Uterus (tissue), 4 donors: Measurements from ENCODE around the gene SLC38A5. TPM values are rescaled to one million over a fixed set of nuclear protein-coding genes. Genes with fewer than 3 reads are reported as not detected.
"Not testable (repeated sequence)": the region's sequence is repeated elsewhere in the genome, so short reads cannot be mapped to it uniquely, and the experiment has no call there.

Experiments
- DNase-seq, 2 donors: peaks; one replicate each; pipeline ENCODE4 v3.0.0-alpha.2; 2019 to 2020
- H3K27ac ChIP-seq, 2 donors: fragments of 200-600 bp; sonication (generic); 1 replicate in 1 of 2; 2 replicates in 1 of 2; pipeline ENCODE4 v1.5.1; 2016 to 2018
- H3K27me3 ChIP-seq, 2 donors: fragments of 200-600 bp; sonication (generic); one replicate each; pipeline ENCODE4 v1.5.1; 2018 to 2019; ENCODE audit warnings: control low read depth in 1 of 2
- H3K36me3 ChIP-seq, 2 donors: fragments of 200-600 bp; sonication (generic); one replicate each; pipeline ENCODE4 v1.5.1; 2019; ENCODE audit warnings: control low read depth in 1 of 2
- H3K4me1 ChIP-seq, 2 donors: fragments of 200-600 bp; sonication (generic); one replicate each; pipeline ENCODE4 v1.5.1; 2018 to 2019; ENCODE audit warnings: control low read depth in 1 of 2
- H3K4me3 ChIP-seq, 2 donors: fragments of 200-600 bp; sonication (generic); 1 replicate in 1 of 2; 2 replicates in 1 of 2; pipeline ENCODE4 v1.5.1; 2018 to 2019; ENCODE audit warnings: mild to moderate bottlenecking in 1 of 2
- H3K9me3 ChIP-seq, 2 donors: fragments of 200-600 bp; sonication (generic); one replicate each; pipeline ENCODE4 v1.5.1; 2019; ENCODE audit warnings: control low read depth in 1 of 2
- POLR2A ChIP-seq, 2 donors: fragments of 450-650 bp; IDR thresholded peaks; one replicate each; pipeline ENCODE4 v1.6.1; 2016; ENCODE audit warnings: antibody characterized with exemption in 2 of 2, mild to moderate bottlenecking in 1 of 2, moderate library complexity in 1 of 2
- intact Hi-C: fragments of 100-400 bp; cut with DNase I; formaldehyde crosslinking; loops from one replicate; pipeline ENCODE4 v1.15.1; 2023; ENCODE audit warnings: low total_unique reads
- total RNA-seq, 4 donors: library from RNA; depleted of rRNA in 3 of 4; stranded (reverse); fragments of >200 nt in 3 of 4; gene quantifications; one replicate each; pipeline versions ENCODE4 v1.1.0 to v1.2.4, GENCODE V29; 2014 to 2023
- TF ChIP-seq, protein P1 (sequence below), 4 experiments: fragments of 200-600 bp in 2 of 4; fragments of 450-650 bp in 2 of 4; sonication (generic) in 2 of 4; IDR thresholded peaks; one replicate each; pipeline ENCODE4 v1.5.1; 2016 to 2019; ENCODE audit warnings: antibody characterized with exemption in 4 of 4, mild to moderate bottlenecking in 2 of 4, moderate library complexity in 1 of 4
- donor health status: DM: yes; HTN: yes; CAD: no.

SLC38A5 gene
- 1 to 10 TPM; 1.8 to 8.1 (median 4.8) TPM for total RNA-seq

DNA sequence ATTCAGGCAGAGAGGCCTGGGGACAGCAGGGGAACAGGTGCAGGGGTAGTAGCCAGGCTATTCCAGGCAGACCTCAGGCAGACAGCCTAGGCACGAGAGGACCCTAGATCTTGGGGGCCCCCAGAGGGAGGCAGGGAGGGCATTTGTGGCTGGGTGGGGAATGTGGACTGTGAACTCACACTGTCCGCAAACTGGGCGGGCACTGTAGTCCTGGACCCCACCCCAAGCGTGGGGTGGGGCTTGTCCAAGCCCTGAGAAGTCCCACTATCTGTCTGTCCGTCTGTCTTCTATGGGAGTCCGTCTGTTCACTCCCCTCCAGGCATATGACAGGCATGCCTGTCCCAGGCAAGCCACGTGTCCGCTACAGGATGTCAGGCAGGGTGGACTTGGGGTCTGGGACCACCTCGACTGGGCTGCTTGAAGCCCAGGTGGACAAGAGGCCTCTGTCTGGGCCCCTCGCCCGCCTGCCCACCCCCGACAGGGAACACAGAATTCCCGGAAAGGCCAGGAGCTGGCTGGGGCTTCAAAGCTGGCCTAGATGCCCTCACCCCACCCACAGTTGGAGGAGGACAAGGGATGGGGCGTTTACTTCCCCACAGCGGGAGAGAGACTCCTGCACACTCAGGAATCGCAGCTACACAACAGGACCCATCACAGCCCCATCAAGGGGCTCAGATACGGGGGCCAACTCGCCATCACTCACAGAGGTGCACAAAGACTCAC, at the start of gene SLC38A5:
Gene SLC38A5 (minus strand): TSS at position 151 of the 723 bp plus-strand sequence. CDS start 2,336 bp downstream, outside the sequence.
- Histone ChIP-seq H3K9me3 (no peaks in the 10 kb centered on the region), H3K36me3 (no peaks in the 10 kb centered on the region), H3K4me3 (peak within 1 kb of the TSS; percentile 13 to 15), H3K27ac (no peak within 1 kb of the TSS), H3K4me1 (no peaks in the 10 kb centered on the region), H3K27me3 (no peaks in the 10 kb centered on the region)
- TF ChIP-seq POLR2A (IDR thresholded peaks at IDR 0.05): no peak
- TF ChIP-seq, protein P1, sequence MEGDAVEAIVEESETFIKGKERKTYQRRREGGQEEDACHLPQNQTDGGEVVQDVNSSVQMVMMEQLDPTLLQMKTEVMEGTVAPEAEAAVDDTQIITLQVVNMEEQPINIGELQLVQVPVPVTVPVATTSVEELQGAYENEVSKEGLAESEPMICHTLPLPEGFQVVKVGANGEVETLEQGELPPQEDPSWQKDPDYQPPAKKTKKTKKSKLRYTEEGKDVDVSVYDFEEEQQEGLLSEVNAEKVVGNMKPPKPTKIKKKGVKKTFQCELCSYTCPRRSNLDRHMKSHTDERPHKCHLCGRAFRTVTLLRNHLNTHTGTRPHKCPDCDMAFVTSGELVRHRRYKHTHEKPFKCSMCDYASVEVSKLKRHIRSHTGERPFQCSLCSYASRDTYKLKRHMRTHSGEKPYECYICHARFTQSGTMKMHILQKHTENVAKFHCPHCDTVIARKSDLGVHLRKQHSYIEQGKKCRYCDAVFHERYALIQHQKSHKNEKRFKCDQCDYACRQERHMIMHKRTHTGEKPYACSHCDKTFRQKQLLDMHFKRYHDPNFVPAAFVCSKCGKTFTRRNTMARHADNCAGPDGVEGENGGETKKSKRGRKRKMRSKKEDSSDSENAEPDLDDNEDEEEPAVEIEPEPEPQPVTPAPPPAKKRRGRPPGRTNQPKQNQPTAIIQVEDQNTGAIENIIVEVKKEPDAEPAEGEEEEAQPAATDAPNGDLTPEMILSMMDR (IDR thresholded peaks at IDR 0.05): no peak
- intact Hi-C loops: no loop called here
- no peak for DNase-seq

DNA sequence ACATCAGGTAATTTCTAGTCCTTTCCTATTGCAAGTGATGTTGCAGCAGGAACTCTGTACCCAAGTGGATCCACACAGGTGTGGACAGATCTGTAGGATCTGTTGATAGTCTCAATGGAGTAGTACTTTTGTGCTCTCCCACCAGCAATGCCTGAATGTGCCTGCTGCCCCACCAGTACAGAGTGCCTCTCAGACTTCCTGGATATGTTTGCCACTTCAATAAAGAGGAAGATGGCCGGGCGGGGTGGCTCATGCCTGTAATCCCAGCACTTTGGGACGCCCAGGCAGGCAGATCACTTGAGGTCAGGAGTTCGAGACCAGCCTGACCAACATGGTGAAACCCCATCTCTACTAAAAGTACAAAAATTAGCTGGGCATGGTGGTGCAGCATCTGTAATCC, 49.4 kb upstream of the SLC38A5 start:
- H3K27ac ChIP-seq, H3K4me1 ChIP-seq, H3K9me3 ChIP-seq, H3K4me3 ChIP-seq, DNase-seq, H3K27me3 ChIP-seq, H3K36me3 ChIP-seq, intact Hi-C loops: not testable (repeated sequence)

DNA sequence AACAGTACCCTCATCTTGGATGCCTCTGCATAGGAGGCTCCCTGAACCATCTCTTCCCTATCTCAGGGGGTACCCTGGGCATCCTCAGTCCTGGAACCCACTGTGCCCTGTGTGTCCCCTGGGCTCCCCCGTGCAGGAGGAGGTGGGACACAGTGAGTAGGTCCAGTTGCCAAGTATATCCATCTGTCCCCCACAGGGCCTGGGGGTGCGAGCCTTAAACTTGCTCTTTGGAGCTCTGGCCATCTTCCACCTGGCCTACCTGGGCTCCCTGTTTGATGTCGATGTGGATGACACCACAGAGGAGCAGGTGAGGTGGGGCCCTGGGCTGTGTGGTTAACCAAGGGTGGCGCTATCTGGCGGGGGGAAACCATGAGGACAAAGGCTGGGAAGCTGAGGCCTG, 46.9 kb upstream of the SLC38A5 start:
- Histone ChIP-seq H3K27me3 (no peaks in the 10 kb centered on the region), H3K4me1 (no peaks in the 10 kb centered on the region), H3K36me3 (no peaks in the 10 kb centered on the region), H3K27ac (no peak overlapping the region), H3K9me3 (no peaks in the 10 kb centered on the region), H3K4me3 (no peak overlapping the region)
- no peak for DNase-seq
- no peak for TF ChIP-seq POLR2A (IDR thresholded peaks at IDR 0.05)
- TF ChIP-seq, protein P1 (IDR thresholded peaks at IDR 0.05): no peak
- intact Hi-C loops: no loop called here

DNA sequence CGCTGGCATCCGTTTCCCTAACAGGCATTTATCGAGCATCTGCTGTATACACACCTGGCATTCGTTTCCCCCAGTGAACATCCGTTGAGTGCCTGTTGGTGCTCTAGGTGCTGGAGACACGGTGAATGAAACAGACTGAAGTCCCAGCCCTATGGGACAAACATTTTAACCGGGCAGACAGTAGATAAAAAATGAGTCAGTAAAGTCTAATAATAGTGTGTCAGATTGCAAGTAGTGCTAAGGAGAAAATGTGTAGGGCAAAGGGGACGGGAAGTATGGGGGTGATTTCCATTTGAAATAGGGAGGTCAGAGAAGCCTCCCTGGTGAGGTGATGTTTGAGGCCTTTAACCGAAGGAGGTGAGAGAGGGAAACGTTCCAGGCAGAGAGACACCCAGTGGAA, 46.2 kb upstream of the SLC38A5 start:
- no peak overlapping the region for H3K4me3 ChIP-seq
- H3K27ac ChIP-seq: no peak overlapping the region
- no peaks in the 10 kb centered on the region for H3K9me3 ChIP-seq
- H3K36me3 ChIP-seq: no peaks in the 10 kb centered on the region
- H3K4me1 ChIP-seq: no peaks in the 10 kb centered on the region
- TF ChIP-seq, protein P1 (IDR thresholded peaks at IDR 0.05): no peak
- no peak for TF ChIP-seq POLR2A (IDR thresholded peaks at IDR 0.05)
- intact Hi-C loops: no loop called here
- DNase-seq: no peak
- no peaks in the 10 kb centered on the region for H3K27me3 ChIP-seq

DNA sequence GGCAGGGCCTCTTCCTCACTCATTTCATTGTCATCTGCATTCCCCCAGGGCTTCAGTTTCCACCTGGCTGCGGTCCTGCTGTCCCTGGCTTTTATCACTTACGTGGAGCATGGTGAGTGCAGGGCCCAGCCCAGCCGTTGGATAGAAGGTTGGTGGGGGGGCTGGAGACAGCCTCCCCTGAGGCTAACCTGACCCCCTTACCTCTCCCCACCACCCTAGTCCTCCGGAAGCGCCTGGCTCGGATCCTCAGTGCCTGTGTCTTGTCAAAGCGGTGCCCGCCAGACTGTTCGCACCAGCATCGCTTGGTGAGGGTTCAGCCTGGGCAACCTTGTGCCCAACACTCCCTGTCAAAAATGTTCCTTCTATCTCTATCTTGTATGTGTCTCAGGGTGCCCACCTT, 45.8 kb upstream of the SLC38A5 start:
- Histone ChIP-seq H3K27ac (no peak overlapping the region), H3K27me3 (no peaks in the 10 kb centered on the region), H3K4me1 (no peaks in the 10 kb centered on the region), H3K36me3 (no peaks in the 10 kb centered on the region), H3K9me3 (no peaks in the 10 kb centered on the region), H3K4me3 (no peak overlapping the region)
- no peak for TF ChIP-seq POLR2A (IDR thresholded peaks at IDR 0.05)
- TF ChIP-seq, protein P1 (IDR thresholded peaks at IDR 0.05): no peak
- intact Hi-C loops: no loop called here
- no peak for DNase-seq
